ENCODE measurements around the gene FAM184B.
"Not testable (repeated sequence)": the region's sequence is repeated elsewhere in the genome, so short reads cannot be mapped to it uniquely, and the experiment has no call there.

Gene FAM184B

GRCh38 chr4:17680559-17681280 is 100.7 kb downstream of the FAM184B start:
- DNase-seq, result no peak

GRCh38 chr4:17670423-17670822 is 111.0 kb downstream of the FAM184B start:
- DNase-seq, result no peak

- DNase-seq, result no peak
These were observed 113.7 kb downstream of the FAM184B start for GRCh38 chr4:17667653-17668201.

DNA sequence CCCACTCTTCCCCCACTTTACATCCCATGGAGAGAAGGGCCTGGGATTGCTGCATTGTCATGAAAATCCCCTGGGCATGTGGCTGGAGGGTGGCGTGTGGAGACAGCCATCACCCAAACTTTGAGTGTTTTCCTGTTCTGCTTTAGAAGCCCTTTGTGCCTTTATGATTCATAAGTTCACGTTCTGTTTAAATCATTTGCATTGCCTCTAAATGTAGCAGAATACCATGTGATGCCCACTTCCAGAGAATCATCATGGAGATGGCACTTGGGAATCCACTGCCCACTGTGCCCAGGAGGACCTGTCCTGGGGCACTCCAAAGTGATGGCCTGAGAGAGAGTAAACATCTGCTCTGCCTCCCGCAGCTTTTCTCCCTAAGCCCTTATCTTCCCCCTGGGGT is 114.2 kb downstream of the FAM184B start:
- DNase-seq, result no peak

- DNase-seq, result no peak
These were observed 115.6 kb downstream of the FAM184B start for GRCh38 chr4:17665852-17666251.

DNA sequence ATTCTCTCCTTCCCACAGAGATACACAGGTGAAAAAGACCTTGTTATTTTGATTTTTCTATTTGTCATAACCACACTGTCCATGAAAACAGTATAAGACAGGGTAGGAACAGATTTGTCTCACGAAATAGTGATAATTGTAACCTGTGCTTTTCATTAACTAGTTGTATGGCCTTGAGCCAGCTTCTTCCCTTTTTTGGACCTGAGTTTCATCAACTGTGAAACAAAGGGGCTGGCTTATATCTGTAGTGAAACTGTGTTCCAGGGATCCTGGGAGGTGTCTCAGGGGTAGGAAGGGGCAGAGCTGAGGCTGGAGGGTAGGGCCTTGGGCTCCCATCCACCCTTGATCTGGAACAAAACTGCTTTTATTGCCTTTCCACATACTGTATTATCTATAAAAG is 116.1 kb downstream of the FAM184B start:
- peak; percentile 2 for DNase-seq

DNA sequence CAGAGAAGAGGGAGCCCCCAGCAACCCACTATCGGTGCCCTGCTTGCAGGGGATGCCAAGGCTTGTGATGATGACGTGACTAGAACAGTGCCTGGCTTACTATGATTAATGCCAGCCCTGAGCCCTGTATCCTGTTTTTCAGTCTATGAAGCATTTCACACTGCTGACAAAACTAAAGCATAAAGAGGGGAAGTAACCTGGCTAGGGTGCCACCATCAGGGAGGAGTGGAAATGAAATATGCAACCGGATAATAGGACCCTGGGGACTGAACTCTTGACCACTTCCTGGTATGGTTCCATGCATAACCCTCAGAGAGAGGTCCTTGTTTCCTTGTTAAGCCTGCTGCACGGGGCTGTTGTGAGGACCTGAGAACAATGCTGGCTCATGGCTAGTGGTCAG is 116.7 kb downstream of the FAM184B start:
- peak; percentile 89 for DNase-seq

DNA sequence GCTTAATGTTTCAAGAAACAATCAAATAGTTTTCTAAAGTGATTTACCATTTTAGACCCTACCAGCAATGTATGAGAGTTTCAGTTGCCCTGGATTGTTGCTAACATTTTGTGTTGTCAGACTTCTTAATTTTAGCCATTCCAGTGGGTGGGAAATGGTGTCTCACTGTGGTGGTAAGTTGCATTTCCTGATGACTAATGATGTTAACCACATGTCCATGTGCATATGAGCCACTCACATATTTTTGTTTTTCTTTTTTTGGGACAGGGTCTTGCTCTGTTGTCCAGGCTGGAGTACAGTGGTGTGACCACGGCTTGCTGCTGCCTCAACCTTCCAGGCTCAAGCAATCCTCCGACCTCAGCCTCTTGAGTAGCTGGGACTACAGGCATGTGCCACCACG is 118.7 kb downstream of the FAM184B start:
- peak; percentile 69 for DNase-seq

DNA sequence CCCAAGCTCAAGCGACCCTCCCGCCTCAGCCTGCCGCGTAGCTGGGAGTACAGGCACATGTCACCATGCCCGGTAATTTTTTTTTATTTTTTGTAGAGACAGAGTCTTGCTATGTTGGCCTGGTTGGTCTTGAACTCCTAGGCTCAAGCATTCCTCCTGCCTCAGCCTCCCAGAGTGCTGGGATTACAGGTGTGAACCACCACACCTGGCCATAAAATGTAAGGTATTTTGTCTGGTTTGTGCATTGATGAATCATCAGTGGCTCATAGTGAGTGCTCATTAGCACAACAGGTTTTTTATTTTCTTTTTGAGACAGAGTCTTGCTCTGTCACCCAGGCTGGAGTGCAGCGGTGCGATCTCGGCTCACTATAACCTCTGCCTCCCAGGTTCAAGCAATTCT is 122.2 kb downstream of the FAM184B start:
- DNase-seq, result not testable (repeated sequence)

- DNase-seq, result no peak
These were observed 123.6 kb downstream of the FAM184B start for GRCh38 chr4:17657849-17658248.

GRCh38 chr4:17657090-17657489 is 124.3 kb downstream of the FAM184B start:
- no peak for DNase-seq

DNA sequence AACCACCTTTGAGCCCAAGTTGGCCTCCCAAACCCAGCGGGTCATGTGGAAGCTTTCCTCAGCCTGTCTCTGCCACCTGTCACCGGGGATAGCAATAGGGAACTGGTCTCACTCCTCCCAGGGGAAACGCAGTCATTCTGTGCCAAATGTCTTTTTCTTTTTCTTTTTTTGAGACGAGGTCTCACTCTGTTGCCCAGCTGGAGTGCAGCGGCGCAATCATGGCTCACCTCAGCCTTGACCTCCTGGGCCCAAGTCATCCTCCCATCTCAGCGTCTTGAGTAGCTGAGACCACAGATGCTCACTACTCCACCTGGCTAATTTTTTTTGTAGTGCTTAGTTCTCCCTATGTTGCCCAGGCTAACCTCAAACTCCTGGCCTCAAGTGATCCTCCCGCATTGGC is 126.7 kb downstream of the FAM184B start:
- DNase-seq, result no peak

DNA sequence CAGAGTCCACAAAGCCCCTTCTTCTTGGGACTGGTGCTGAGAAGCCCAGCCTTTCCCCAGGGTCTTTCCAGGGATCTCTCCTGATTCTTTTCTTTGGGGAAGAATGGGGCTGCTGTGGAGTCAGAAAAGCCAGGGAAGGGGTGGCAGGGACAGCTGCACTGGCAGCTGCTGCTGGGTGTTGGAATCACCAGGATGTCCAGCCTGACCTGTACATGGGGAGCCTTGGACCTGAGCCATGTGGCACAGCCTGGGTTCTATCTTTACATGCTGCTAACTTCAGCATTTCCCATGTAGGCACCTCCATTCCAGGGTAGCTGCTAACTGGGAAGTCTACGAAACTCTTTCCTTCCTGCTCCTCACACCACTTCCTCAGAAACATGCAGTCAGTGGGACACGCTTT is 131.0 kb downstream of the FAM184B start:
- DNase-seq, result no peak

- DNase-seq, result no peak
These were observed 133.5 kb downstream of the FAM184B start for GRCh38 chr4:17647927-17648326.

- DNase-seq, result no peak
These were observed 134.1 kb downstream of the FAM184B start for GRCh38 chr4:17647176-17647806.

DNA sequence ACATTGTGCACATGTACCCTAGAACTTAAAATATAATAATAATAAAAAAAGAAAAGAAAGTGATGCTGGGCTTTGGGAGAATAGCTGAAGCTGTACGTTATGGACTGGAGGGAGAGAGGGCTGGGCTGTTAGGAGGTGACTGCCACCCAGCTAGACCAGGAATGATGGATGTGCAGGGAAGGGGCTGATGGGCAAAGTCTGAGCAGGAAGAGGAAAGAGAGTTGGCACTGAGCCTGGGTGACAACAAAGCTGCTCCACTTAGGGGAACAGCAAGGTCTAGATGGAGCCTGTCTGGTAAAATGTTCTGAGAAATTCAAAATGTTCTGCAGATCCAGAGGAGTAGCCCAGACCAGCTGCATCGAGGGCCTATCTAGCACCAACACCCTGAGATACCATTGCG is 134.7 kb downstream of the FAM184B start:
- no peak for DNase-seq

DNA sequence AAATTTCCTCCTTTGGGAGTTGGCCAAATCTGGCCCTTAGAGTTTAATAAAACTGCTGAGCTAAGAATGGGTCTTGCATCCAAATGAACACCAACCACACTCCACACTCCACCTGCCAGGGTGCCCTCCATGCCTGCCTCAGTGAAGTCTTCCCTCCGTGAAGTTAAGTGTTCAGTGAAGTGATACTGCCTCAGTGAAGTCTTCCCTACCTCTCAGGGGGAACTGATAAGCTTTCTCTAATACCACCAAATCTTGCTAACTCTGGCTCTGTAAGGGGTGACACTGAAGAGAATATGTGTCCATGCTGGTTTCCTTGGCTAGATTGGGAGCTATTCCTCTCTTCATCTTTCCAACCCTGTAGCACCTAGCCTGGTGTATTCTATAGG is 139.0 kb downstream of the FAM184B start:
- DNase-seq, result no peak

DNA sequence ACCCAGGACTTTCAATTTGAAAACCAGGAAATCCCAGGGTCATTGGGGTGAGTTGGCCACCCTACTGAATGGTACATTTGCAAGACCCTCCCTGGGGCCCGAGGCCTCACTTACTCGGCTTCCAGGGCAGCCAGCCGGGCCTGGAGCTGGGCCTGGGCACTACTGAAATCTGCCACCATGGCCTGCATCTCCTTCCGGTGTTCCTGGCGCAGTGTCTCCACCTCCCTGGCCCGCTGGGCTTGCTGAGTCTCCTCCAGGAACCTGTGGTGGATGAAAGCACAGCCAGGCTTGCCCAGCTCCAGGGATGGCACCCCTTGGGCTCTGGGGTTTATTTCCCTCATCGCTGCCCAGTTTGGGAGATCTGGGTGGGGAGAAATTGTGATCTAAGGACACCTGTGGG is 142.3 kb downstream of the FAM184B start:
- DNase-seq, result no peak

- peak; percentile 55 for DNase-seq
These were observed 144.5 kb downstream of the FAM184B start for GRCh38 chr4:17636696-17637622.

DNA sequence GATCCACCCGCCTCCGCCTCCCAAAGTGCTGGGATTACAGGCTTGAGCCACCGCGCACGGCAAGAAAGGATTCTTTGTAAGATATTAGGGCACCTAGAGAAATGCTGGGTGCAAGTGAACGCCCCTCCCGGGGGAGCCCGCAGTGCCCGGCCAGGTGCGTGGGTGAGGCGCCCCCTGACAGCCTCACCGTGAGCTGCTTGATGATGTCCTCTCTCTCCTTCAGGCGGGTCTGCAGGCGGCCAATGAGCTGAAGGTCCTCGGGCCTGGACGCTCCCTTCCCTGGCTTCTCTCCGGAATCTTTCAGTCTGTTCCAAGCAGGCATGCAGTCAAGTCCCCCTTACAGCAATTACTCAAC is 145.1 kb downstream of the FAM184B start:
- no peak for DNase-seq

GRCh38 chr4:17635056-17635455 is 146.4 kb downstream of the FAM184B start:
- DNase-seq, result peak; percentile 29

DNA sequence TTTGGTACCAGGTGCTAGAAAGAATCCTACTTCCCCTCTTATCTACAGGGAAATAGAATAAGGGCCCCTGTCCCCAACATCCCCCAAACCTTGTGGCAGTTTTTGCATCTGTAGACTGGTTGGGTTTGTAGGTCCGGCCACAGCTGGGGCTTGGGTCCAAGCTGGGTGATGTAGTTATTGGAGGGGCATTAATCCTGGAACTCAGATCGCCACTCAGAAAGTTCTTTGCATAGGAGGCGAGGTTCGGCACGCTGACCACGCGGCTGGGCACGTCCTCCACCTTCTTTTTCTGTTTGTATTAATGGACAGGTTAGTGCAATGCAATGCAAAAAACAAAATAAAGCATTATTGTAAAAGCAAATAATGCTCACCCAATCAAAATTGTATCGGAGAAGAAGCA is 147.8 kb downstream of the FAM184B start:
- DNase-seq, result no peak

- no peak for DNase-seq
These were observed 151.2 kb downstream of the FAM184B start for GRCh38 chr4:17630228-17630627.

DNA sequence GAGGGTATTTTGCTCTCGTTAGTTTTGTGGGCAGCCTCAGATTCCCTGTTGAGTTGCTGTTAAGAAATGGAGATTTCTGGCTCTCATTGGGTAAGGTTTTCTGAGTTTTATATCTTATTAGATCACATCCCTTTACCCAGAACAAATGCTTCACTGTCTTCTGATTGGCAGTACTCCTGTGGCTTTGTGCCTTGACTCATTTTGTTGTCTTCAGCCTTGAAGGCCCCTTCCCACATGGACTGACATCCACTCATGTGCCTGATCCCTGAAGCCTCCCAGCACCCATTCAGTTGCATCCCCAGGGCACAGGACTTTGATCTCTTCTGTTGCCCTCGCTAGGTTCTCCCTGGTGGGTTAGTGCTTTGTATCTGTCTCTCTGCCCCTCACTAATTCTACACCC is 156.6 kb downstream of the FAM184B start:
- DNase-seq, result no peak

Data from MV-4-11 (cell line).